HEK293 (cell line): Measurements from ENCODE around the gene NMRK2.

ENCODE experiments used
- CTCF ChIA-PET: fragments of 350-600 bp; formaldehyde crosslinking; extraction: SDS; loops from one replicate; lab custom pipeline; 2021; ENCODE audit warnings: antibody characterized with exemption; lab: Yijun Ruan, JAX
- POLR2A ChIA-PET: fragments of 300-600 bp; formaldehyde crosslinking; extraction: SDS; loops from one replicate; lab custom pipeline; 2020; ENCODE audit warnings: antibody characterized with exemption, inconsistent platforms; lab: Yijun Ruan, JAX
- H3K27ac ChIP-seq: fragments of 200-500 bp; sonication (Bioruptor generic); 2 replicates; pipeline ENCODE4 v1.5.1; 2014; ENCODE audit warnings: low read depth, low read length, control low read depth, inconsistent platforms; ENCODE audit errors: extremely low read depth
- H3K36me3 ChIP-seq, 2 experiments: fragments of 200-500 bp in 1 of 2; sonication (Bioruptor generic) in 1 of 2; 1 replicate in 1 of 2; 2 replicates in 1 of 2; pipeline ENCODE4 v1.5.1; 2014 to 2017; ENCODE audit warnings: inconsistent platforms in 2 of 2, low read length in 2 of 2; ENCODE audit not compliant: control insufficient read depth in 2 of 2, insufficient read depth in 1 of 2
- H3K4me1 ChIP-seq: fragments of 200-500 bp; sonication (Bioruptor generic); 2 replicates; pipeline ENCODE4 v1.5.1; 2014; ENCODE audit warnings: mild to moderate bottlenecking, low read length, inconsistent platforms; ENCODE audit not compliant: control insufficient read depth, insufficient read depth
- H3K4me3 ChIP-seq: 2 replicates; pipeline ENCODE4 v1.5.1; 2011; ENCODE audit warnings: low read depth, mild to moderate bottlenecking, control low read depth, low read length, moderate library complexity
- H3K9me3 ChIP-seq: fragments of 200-500 bp; sonication (Bioruptor generic); 2 replicates; pipeline ENCODE4 v1.5.1; 2014; ENCODE audit warnings: low read depth, low read length, inconsistent platforms; ENCODE audit not compliant: control insufficient read depth, insufficient read depth
- AEBP2 ChIP-seq: fragments of 450-650 bp; formaldehyde crosslinking; IDR thresholded peaks from 2 replicates; pipeline ENCODE4 v1.5.1; 2016; ENCODE audit warnings: missing biosample characterization, missing genetic modification characterization, borderline replicate concordance
- EGR2 ChIP-seq: fragments of 450-650 bp; formaldehyde crosslinking; IDR thresholded peaks from 2 replicates; pipeline ENCODE4 v1.5.1; 2016; ENCODE audit warnings: low read depth, missing biosample characterization, missing genetic modification characterization
- GFI1B ChIP-seq: fragments of 450-650 bp; formaldehyde crosslinking; IDR thresholded peaks from 2 replicates; pipeline ENCODE4 v1.5.1; 2016; ENCODE audit warnings: missing biosample characterization, missing genetic modification characterization
- KLF17 ChIP-seq: fragments of 450-650 bp; formaldehyde crosslinking; IDR thresholded peaks from 2 replicates; pipeline ENCODE4 v1.5.1; 2016; ENCODE audit warnings: missing biosample characterization, missing genetic modification characterization
- KLF9 ChIP-seq: fragments of 450-650 bp; formaldehyde crosslinking; IDR thresholded peaks from 2 replicates; pipeline ENCODE4 v1.5.1; 2016; ENCODE audit warnings: missing biosample characterization, missing genetic modification characterization, low read depth
- PRDM1 ChIP-seq: fragments of 450-650 bp; formaldehyde crosslinking; IDR thresholded peaks from 2 replicates; pipeline ENCODE4; 2016; ENCODE audit warnings: missing biosample characterization, missing genetic modification characterization
- PRDM2 ChIP-seq: fragments of 450-650 bp; formaldehyde crosslinking; IDR thresholded peaks from 2 replicates; pipeline ENCODE4 v1.5.1; 2016; ENCODE audit warnings: missing biosample characterization, missing genetic modification characterization, borderline replicate concordance
- REPIN1 ChIP-seq: fragments of 450-650 bp; formaldehyde crosslinking; IDR thresholded peaks from 2 replicates; pipeline ENCODE4 v1.5.1; 2017; ENCODE audit warnings: missing biosample characterization, missing genetic modification characterization, low read depth
- SCRT2 ChIP-seq: fragments of 450-650 bp; formaldehyde crosslinking; IDR thresholded peaks from 2 replicates; pipeline ENCODE4 v1.5.1; 2016; ENCODE audit warnings: missing biosample characterization, missing genetic modification characterization
- ZBTB10 ChIP-seq: fragments of 450-650 bp; formaldehyde crosslinking; IDR thresholded peaks from 2 replicates; pipeline ENCODE4 v1.5.1; 2016; ENCODE audit warnings: missing biosample characterization, missing genetic modification characterization
- ZBTB6 ChIP-seq: fragments of 450-650 bp; formaldehyde crosslinking; IDR thresholded peaks from 2 replicates; pipeline ENCODE4 v1.5.1; 2017; ENCODE audit warnings: missing biosample characterization, missing genetic modification characterization
- ZFHX2 ChIP-seq: fragments of 450-650 bp; formaldehyde crosslinking; conservative IDR thresholded peaks from 2 replicates; pipeline ENCODE4 v1.5.1; 2016; ENCODE audit warnings: missing biosample characterization, missing genetic modification characterization
- ZNF157 ChIP-seq: fragments of 450-650 bp; formaldehyde crosslinking; IDR thresholded peaks from 2 replicates; pipeline ENCODE4 v1.5.1; 2016; ENCODE audit warnings: missing biosample characterization, missing genetic modification characterization
- ZNF169 ChIP-seq: fragments of 450-650 bp; formaldehyde crosslinking; IDR thresholded peaks from 2 replicates; pipeline ENCODE4 v1.5.1; 2016; ENCODE audit warnings: missing biosample characterization, missing genetic modification characterization
- ZNF221 ChIP-seq: fragments of 450-650 bp; formaldehyde crosslinking; IDR thresholded peaks from 2 replicates; pipeline ENCODE4 v1.5.1; 2017; ENCODE audit warnings: missing biosample characterization, missing genetic modification characterization, borderline replicate concordance
- ZNF366 ChIP-seq: fragments of 450-650 bp; formaldehyde crosslinking; conservative IDR thresholded peaks from 2 replicates; pipeline ENCODE4 v1.5.1; 2016; ENCODE audit warnings: missing biosample characterization, missing genetic modification characterization
- ZNF426 ChIP-seq: fragments of 450-650 bp; formaldehyde crosslinking; IDR thresholded peaks from 2 replicates; pipeline ENCODE4 v1.5.1; 2017; ENCODE audit warnings: missing biosample characterization, missing genetic modification characterization, mild to moderate bottlenecking, inconsistent platforms, moderate library complexity
- ZNF571 ChIP-seq: fragments of 450-650 bp; formaldehyde crosslinking; IDR thresholded peaks from 2 replicates; pipeline ENCODE4 v1.5.0; 2017; ENCODE audit warnings: missing biosample characterization, missing genetic modification characterization
- ZNF623 ChIP-seq: fragments of 450-650 bp; formaldehyde crosslinking; IDR thresholded peaks from 2 replicates; pipeline ENCODE4 v1.5.1; 2016; ENCODE audit warnings: missing biosample characterization, missing genetic modification characterization
- ZNF626 ChIP-seq: fragments of 450-650 bp; sonication (Bioruptor Pico); formaldehyde crosslinking; IDR thresholded peaks from 2 replicates; pipeline ENCODE4 v1.5.1; 2018; ENCODE audit warnings: missing biosample characterization, missing genetic modification characterization, inconsistent platforms
- ZNF830 ChIP-seq: fragments of 450-650 bp; IDR thresholded peaks from 2 replicates; pipeline ENCODE4 v1.5.0; 2018; ENCODE audit warnings: missing biosample characterization, missing genetic modification characterization, low read depth, mild to moderate bottlenecking, moderate library complexity

NMRK2 gene

GRCh38 chr19:3958836-3959765 lies 26.2 kb downstream of the NMRK2 start:
- Histone ChIP-seq H3K4me3 (no peak overlapping the region), H3K4me1 (no peaks in the 10 kb centered on the region), H3K36me3 (peaks cover 13 to 65% of the 10 kb centered on the region in 2 experiments; a peak in 2 of 3 replicates), H3K9me3 (no peaks in the 10 kb centered on the region), H3K27ac (no peak overlapping the region)
- CTCF ChIA-PET = no interaction called here
- POLR2A ChIA-PET = interaction anchor here (1.7 kb wide), 1 partner anchor 10 kb away, joined by 5 read pairs; no protein-coding TSS in a partner anchor
- TF ChIP-seq ZFHX2 (tag by site-specific recombination) (peak; percentile 28; the same call in 1 of the 2 replicates), EGR2 (tag by site-specific recombination) (0 out of 2 replicates have a peak, but pooled peaks have one; percentile 16), PRDM2 (tag by site-specific recombination) (no peak)

- Histone ChIP-seq H3K4me1 (no peaks in the 10 kb centered on the region), H3K4me3 (no peak overlapping the region), H3K27ac (no peak overlapping the region), H3K9me3 (no peaks in the 10 kb centered on the region), H3K36me3 (peaks cover 13 to 69% of the 10 kb centered on the region in 2 experiments; a peak in 2 of 3 replicates)
- ChIA-PET CTCF (no interaction called here), POLR2A (interaction anchor here (1.7 kb wide), 1 partner anchor 9 kb away, joined by 5 read pairs; no protein-coding TSS in a partner anchor)
- TF ChIP-seq ZNF626 (tag by site-specific recombination) (no peak), ZNF623 (tag by site-specific recombination) (no peak), ZNF157 (tag by site-specific recombination) (no peak), KLF17 (tag by site-specific recombination) (no peak), ZNF169 (tag by site-specific recombination) (no peak), ZNF221 (tag by site-specific recombination) (no peak), ZNF366 (no peak), PRDM1 (no peak), AEBP2 (no peak), ZBTB10 (tag by site-specific recombination) (no peak), SCRT2 (tag by site-specific recombination) (no peak), ZNF426 (no peak), ZNF571 (no peak), ZBTB6 (tag by site-specific recombination) (no peak), KLF9 (no peak), ZNF830 (no peak), GFI1B (tag by site-specific recombination) (no peak), REPIN1 (tag by site-specific recombination) (no peak)
Observed at GRCh38 chr19:3959766-3960131, 26.9 kb downstream of the NMRK2 start.
